CD4-positive, alpha-beta T cell treated with Interferon gamma for 1 hour (primary cell): ENCODE data around the gene ANAPC4.

Experiments
- DNase-seq: peaks from one replicate; pipeline ENCODE4 v3.0.0-alpha.2; 2020

ANAPC4 gene

GRCh38 chr4:25377572-25378436 is 741 bp downstream of the ANAPC4 start:
- DNase-seq = no peak

GRCh38 chr4:25378437-25378743 is 1.3 kb downstream of the ANAPC4 start:
- DNase-seq = no peak

GRCh38 chr4:25379591-25379990 is 2.5 kb downstream of the ANAPC4 start:
- no peak for DNase-seq

- DNase-seq = no peak
Measured at GRCh38 chr4:25383647-25384046, 6.6 kb downstream of the ANAPC4 start.

GRCh38 chr4:25386926-25387325 is 9.9 kb downstream of the ANAPC4 start:
- DNase-seq = no peak

- no peak for DNase-seq
Measured at GRCh38 chr4:25397305-25397704, 20.2 kb downstream of the ANAPC4 start.

- no peak for DNase-seq
Measured at GRCh38 chr4:25399510-25399909, 22.4 kb downstream of the ANAPC4 start.

GRCh38 chr4:25401066-25401465 is 24.0 kb downstream of the ANAPC4 start:
- no peak for DNase-seq

GRCh38 chr4:25402521-25402920 is 25.5 kb downstream of the ANAPC4 start:
- no peak for DNase-seq

- no peak for DNase-seq
Measured at GRCh38 chr4:25403699-25404098, 26.6 kb downstream of the ANAPC4 start.

- DNase-seq = no peak
Measured at GRCh38 chr4:25405453-25405852, 28.4 kb downstream of the ANAPC4 start.

GRCh38 chr4:25406081-25406692 is 29.1 kb downstream of the ANAPC4 start:
- no peak for DNase-seq

GRCh38 chr4:25410820-25411529 is 33.9 kb downstream of the ANAPC4 start:
- no peak for DNase-seq

- no peak for DNase-seq
Measured at GRCh38 chr4:25413261-25413660, 36.2 kb downstream of the ANAPC4 start.

GRCh38 chr4:25417014-25417413 is 40.0 kb downstream of the ANAPC4 start:
- no peak for DNase-seq

GRCh38 chr4:25420931-25421330 is 43.9 kb downstream of the ANAPC4 start:
- no peak for DNase-seq

- no peak for DNase-seq
Measured at GRCh38 chr4:25421816-25422525, 44.9 kb downstream of the ANAPC4 start.

- DNase-seq = no peak
Measured at GRCh38 chr4:25423548-25423947, 46.5 kb downstream of the ANAPC4 start.

- no peak for DNase-seq
Measured at GRCh38 chr4:25424539-25425228, 47.6 kb downstream of the ANAPC4 start.

GRCh38 chr4:25425361-25425760 is 48.3 kb downstream of the ANAPC4 start:
- no peak for DNase-seq

GRCh38 chr4:25427871-25428270 is 50.8 kb downstream of the ANAPC4 start:
- no peak for DNase-seq

GRCh38 chr4:25430630-25431029 is 53.6 kb downstream of the ANAPC4 start:
- no peak for DNase-seq
